Peyer's patch (tissue), 4 donors: Measurements from ENCODE around the gene SYNCRIP. TPM values are rescaled to one million over a fixed set of nuclear protein-coding genes. Genes with fewer than 3 reads are reported as not detected.
"Not testable (repeated sequence)": the region's sequence is repeated elsewhere in the genome, so short reads cannot be mapped to it uniquely, and the experiment has no call there.

Experiments
- DNase-seq, 3 donors: peaks; one replicate each; pipeline ENCODE4 v3.0.0-alpha.2; 2017 to 2019
- H3K27ac ChIP-seq, 4 donors: fragments of 200-600 bp; sonication (generic); one replicate each; pipeline ENCODE4 v1.5.1; 2016 to 2019
- H3K27me3 ChIP-seq, 2 donors: fragments of 200-600 bp; sonication (generic); one replicate each; pipeline ENCODE4 v1.5.1; 2019
- H3K36me3 ChIP-seq, 3 donors: fragments of 200-600 bp; sonication (generic); one replicate each; pipeline ENCODE4 v1.5.1; 2016 to 2019
- H3K4me1 ChIP-seq, 4 donors: fragments of 200-600 bp; sonication (generic); one replicate each; pipeline ENCODE4 v1.5.1; 2016 to 2019
- H3K4me3 ChIP-seq, 4 donors: fragments of 200-600 bp; sonication (generic); 1 replicate in 3 of 4; 2 replicates in 1 of 4; pipeline ENCODE4 v1.5.1; 2016 to 2019; ENCODE audit warnings: mild to moderate bottlenecking in 1 of 4
- H3K9me3 ChIP-seq, 4 donors: fragments of 200-600 bp; sonication (generic); one replicate each; pipeline ENCODE4 v1.5.1; 2016 to 2019; ENCODE audit warnings: mild to moderate bottlenecking in 1 of 4
- POLR2A ChIP-seq, 2 donors: fragments of 450-650 bp; IDR thresholded peaks; one replicate each; pipeline ENCODE4 v1.5.1; 2017; ENCODE audit warnings: antibody characterized with exemption in 2 of 2, mild to moderate bottlenecking in 2 of 2, moderate library complexity in 2 of 2
- total RNA-seq, 4 donors: library from RNA; depleted of rRNA; stranded (reverse); fragments of >200 nt; gene quantifications; one replicate each; pipeline ENCODE4 v1.1.0, GENCODE V29; 2016
- TF ChIP-seq, protein P1 (sequence below), 6 experiments: fragments of 450-650 bp in 4 of 6; fragments of 200-600 bp in 2 of 6; sonication (generic) in 1 of 6; IDR thresholded peaks; one replicate each; pipeline ENCODE4 v1.5.1; 2017 to 2019; ENCODE audit warnings: antibody characterized with exemption in 6 of 6, mild to moderate bottlenecking in 3 of 6, moderate library complexity in 1 of 6

Gene SYNCRIP
- total RNA-seq, 4 donors from 2014 or later = 32.4 to 52.8 (median 37.8) TPM

- no peak for DNase-seq
- no peaks in the 10 kb centered on the region for H3K4me1 ChIP-seq
- no peak for TF ChIP-seq POLR2A (IDR thresholded peaks at IDR 0.05)
- TF ChIP-seq, protein P1, sequence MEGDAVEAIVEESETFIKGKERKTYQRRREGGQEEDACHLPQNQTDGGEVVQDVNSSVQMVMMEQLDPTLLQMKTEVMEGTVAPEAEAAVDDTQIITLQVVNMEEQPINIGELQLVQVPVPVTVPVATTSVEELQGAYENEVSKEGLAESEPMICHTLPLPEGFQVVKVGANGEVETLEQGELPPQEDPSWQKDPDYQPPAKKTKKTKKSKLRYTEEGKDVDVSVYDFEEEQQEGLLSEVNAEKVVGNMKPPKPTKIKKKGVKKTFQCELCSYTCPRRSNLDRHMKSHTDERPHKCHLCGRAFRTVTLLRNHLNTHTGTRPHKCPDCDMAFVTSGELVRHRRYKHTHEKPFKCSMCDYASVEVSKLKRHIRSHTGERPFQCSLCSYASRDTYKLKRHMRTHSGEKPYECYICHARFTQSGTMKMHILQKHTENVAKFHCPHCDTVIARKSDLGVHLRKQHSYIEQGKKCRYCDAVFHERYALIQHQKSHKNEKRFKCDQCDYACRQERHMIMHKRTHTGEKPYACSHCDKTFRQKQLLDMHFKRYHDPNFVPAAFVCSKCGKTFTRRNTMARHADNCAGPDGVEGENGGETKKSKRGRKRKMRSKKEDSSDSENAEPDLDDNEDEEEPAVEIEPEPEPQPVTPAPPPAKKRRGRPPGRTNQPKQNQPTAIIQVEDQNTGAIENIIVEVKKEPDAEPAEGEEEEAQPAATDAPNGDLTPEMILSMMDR (IDR thresholded peaks at IDR 0.05) = no peak
- H3K9me3 ChIP-seq = no peaks in the 10 kb centered on the region
- no peak overlapping the region for H3K27ac ChIP-seq
- H3K4me3 ChIP-seq = no peak overlapping the region
- peaks cover 0 to 98% (median 0%) of the 10 kb centered on the region in 3 donors for H3K36me3 ChIP-seq
- H3K27me3 ChIP-seq = no peaks in the 10 kb centered on the region
Observed at GRCh38 chr6:85632164-85632942, 10.3 kb downstream of the SYNCRIP start.

DNA sequence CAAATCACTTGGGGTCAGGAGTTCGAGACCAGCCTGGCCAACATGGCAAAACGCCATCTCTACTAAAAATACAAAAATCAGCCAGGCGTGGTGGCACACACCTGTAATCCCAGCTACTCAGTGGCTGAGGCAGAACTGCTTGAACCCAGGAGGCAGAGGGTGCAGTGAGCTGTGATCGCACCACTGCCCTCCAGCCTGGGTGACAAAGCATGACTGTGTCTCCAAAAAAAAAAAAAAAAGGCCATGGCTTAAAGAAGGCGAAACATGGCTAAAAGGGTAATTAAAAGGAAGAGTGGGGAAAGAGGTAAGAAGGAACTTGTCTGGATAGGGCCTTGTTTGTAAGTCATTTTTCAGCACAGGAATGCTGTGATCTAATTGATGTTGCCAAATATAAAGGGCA, 11.6 kb downstream of the SYNCRIP start:
- H3K9me3 ChIP-seq, DNase-seq, H3K4me1 ChIP-seq, H3K27me3 ChIP-seq, H3K27ac ChIP-seq, H3K4me3 ChIP-seq: not testable (repeated sequence)
- H3K36me3 ChIP-seq = peaks cover 0 to 94% (median 0%) of the 10 kb centered on the region in 3 donors

GRCh38 chr6:85628353-85628752, 14.3 kb downstream of the SYNCRIP start:
- H3K36me3 ChIP-seq = peaks cover 0 to 90% (median 0%) of the 10 kb centered on the region in 3 donors
- H3K4me3 ChIP-seq = no peak overlapping the region
- H3K27ac ChIP-seq = no peak overlapping the region
- no peaks in the 10 kb centered on the region for H3K4me1 ChIP-seq
- H3K9me3 ChIP-seq = no peaks in the 10 kb centered on the region
- no peaks in the 10 kb centered on the region for H3K27me3 ChIP-seq
- no peak for TF ChIP-seq POLR2A (IDR thresholded peaks at IDR 0.05)
- TF ChIP-seq, protein P1 (IDR thresholded peaks at IDR 0.05) = no peak
- no peak for DNase-seq

DNA sequence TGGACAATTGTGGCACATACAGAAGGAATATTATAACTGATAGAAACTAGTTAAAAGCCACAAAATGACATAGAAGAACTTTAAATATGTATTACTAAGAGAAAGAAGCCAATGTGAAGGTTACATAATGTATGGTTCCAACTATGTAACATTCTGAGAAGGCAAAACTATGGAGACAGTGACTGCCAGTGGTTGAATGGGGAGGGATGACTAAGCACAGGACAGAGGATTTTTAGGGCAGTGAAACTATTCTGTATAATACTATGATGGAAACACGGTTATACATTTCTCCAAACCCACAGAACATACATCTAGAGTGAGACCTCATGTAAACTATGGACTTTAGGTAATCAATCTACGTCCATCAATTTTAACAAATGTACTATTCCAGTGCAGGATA, 22.4 kb downstream of the SYNCRIP start:
- no peak overlapping the region for H3K4me3 ChIP-seq
- H3K27me3 ChIP-seq = no peaks in the 10 kb centered on the region
- DNase-seq = no peak
- H3K4me1 ChIP-seq = no peaks in the 10 kb centered on the region
- H3K9me3 ChIP-seq = no peaks in the 10 kb centered on the region
- peaks cover 0 to 98% (median 0%) of the 10 kb centered on the region in 3 donors for H3K36me3 ChIP-seq
- H3K27ac ChIP-seq = no peak overlapping the region
- TF ChIP-seq, protein P1 (IDR thresholded peaks at IDR 0.05) = no peak
- no peak for TF ChIP-seq POLR2A (IDR thresholded peaks at IDR 0.05)

DNA sequence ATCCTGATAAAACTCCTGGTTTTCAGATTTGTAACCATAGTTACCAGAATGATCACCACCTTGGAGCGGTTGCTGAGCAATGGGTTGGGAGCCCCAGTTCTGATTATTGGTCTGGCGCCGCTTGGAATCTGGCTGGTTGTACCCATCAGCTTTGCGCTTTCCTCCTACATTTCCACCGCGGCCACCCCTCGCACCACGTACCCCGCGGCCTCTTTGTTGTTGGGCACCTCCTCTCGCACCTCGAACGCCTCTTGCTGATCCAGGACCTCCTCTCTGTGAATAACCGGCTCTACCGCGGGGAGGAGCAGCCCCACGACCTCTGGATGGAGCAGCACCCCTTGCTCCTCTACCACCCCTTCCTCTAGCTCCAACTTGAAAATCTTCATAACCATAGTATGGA, 27.9 kb downstream of the SYNCRIP start:
- Histone ChIP-seq H3K27me3 (no peaks in the 10 kb centered on the region), H3K4me3 (no peak overlapping the region), H3K4me1 (no peaks in the 10 kb centered on the region), H3K9me3 (no peaks in the 10 kb centered on the region), H3K36me3 (peaks cover 0 to 98% (median 0%) of the 10 kb centered on the region in 3 donors), H3K27ac (no peak overlapping the region)
- no peak for DNase-seq
- TF ChIP-seq POLR2A (IDR thresholded peaks at IDR 0.05) = no peak
- TF ChIP-seq, protein P1 (IDR thresholded peaks at IDR 0.05) = no peak

DNA sequence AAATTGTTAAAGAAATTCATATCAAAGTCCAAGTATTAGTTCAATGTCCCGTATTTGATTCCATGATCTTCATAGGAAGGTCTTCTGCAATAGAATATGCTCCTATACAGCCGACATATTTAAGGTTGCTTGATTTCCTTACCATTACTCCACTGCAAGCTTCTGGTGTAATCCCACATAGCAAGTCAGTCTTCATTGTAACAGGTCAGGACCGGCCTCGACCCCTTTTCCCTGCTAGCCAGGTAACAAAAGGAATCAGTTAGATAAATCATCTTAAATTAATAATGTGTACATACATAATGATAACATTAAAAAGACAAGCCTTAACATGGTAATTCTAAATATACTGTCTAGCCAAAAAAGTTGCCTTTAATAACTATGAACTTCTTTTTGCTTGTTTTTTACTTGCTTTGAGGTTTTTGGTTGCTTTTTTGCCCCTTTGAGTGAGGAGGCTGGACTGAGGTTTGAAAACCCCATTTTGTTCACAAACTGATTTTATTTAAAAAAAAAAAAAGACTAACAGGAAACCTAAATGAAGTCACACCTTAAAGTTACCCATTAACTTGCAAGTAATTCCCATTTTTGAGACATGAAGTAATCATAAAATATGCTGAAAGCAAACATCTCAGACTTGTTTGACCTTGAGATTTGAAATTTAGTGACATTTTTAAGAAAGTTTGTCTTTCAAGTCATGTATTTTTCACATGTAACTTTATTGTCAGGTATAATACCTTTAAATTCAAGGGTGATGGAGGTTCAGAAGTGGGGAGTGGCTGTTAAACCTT, 29.8 kb downstream of the SYNCRIP start:
- Histone ChIP-seq H3K4me3 (no peak overlapping the region), H3K9me3 (no peaks in the 10 kb centered on the region), H3K4me1 (no peaks in the 10 kb centered on the region), H3K27ac (no peak overlapping the region), H3K27me3 (no peaks in the 10 kb centered on the region), H3K36me3 (peaks cover 0 to 95% (median 0%) of the 10 kb centered on the region in 3 donors)
- TF ChIP-seq POLR2A (IDR thresholded peaks at IDR 0.05) = no peak
- TF ChIP-seq, protein P1 (IDR thresholded peaks at IDR 0.05) = no peak
- DNase-seq = no peak
